IMR-90 (cell line): ENCODE measurements around the gene NDFIP2. TPM values are rescaled to one million over a fixed set of nuclear protein-coding genes. Genes with fewer than 3 reads are reported as not detected.

ENCODE experiments used
- ATAC-seq: fragments of 200-7000 bp; cut with Tn5 transposase; 2 replicates; pipeline ENCODE4 v1.9.1; 2020; ENCODE audit warnings: low read depth, mild to moderate bottlenecking, moderate library complexity
- BruUV-seq: library from RNA; stranded (reverse); fragments of 400-500 nt; replicated peaks from 2 replicates; lab custom pipeline; 2021; lab: Mats Ljungman, UMichigan
- CTCF ChIA-PET: fragments of 300-600 bp; formaldehyde crosslinking; extraction: SDS; loops from one replicate; lab custom pipeline; 2021; ENCODE audit warnings: antibody characterized with exemption; lab: Yijun Ruan, JAX
- POLR2A ChIA-PET: fragments of 300-600 bp; sonication (Branson Sonifier 250); formaldehyde crosslinking; loops from one replicate; lab custom pipeline; 2022; ENCODE audit warnings: antibody characterized with exemption; ENCODE audit not compliant: unreplicated experiment; lab: Charles Lee
- DNase-seq: peaks from one replicate; pipeline ENCODE4 v3.0.0; 2013
- H2AFZ ChIP-seq: replicated peaks from 2 replicates; pipeline ENCODE3; 2013; ENCODE audit warnings: low read length, mild to moderate bottlenecking; ENCODE audit not compliant: poor library complexity
- H2AK5ac ChIP-seq: 2 replicates; pipeline ENCODE4 v1.6.1; 2013; ENCODE audit warnings: low read depth, low read length, inconsistent platforms
- H2AK9ac ChIP-seq: replicated peaks from 2 replicates; pipeline ENCODE3; 2013; ENCODE audit warnings: mild to moderate bottlenecking, low read depth, low read length, moderate library complexity; ENCODE audit not compliant: poor library complexity
- H2BK120ac ChIP-seq: 2 replicates; pipeline ENCODE4 v1.6.1; 2013; ENCODE audit warnings: low read depth, low read length, inconsistent platforms
- H2BK15ac ChIP-seq: 3 replicates; pipeline ENCODE4 v1.6.1; 2013; ENCODE audit warnings: low read depth, low read length, inconsistent platforms
- H2BK20ac ChIP-seq: 2 replicates; pipeline ENCODE4 v1.6.1; 2013; ENCODE audit warnings: low read depth, mild to moderate bottlenecking, inconsistent platforms, low read length, moderate library complexity
- H2BK5ac ChIP-seq: 2 replicates; pipeline ENCODE4 v1.6.1; 2013; ENCODE audit warnings: mild to moderate bottlenecking, low read depth, low read length, inconsistent platforms; ENCODE audit not compliant: poor library complexity, severe bottlenecking
- H3K14ac ChIP-seq: replicated peaks from 2 replicates; pipeline ENCODE4 v1.6.1; 2013; ENCODE audit warnings: low read depth, low read length, inconsistent platforms
- H3K18ac ChIP-seq: 2 replicates; pipeline ENCODE4 v1.6.1; 2013; ENCODE audit warnings: low read depth, low read length, control low read depth
- H3K23ac ChIP-seq: 2 replicates; pipeline ENCODE4 v1.6.1; 2013; ENCODE audit warnings: low read depth, low read length, inconsistent platforms
- H3K27ac ChIP-seq: 2 replicates; pipeline ENCODE4 v1.5.1; 2013; ENCODE audit warnings: mild to moderate bottlenecking, control low read depth, low read length; ENCODE audit not compliant: insufficient read depth
- H3K27me3 ChIP-seq: 2 replicates; pipeline ENCODE4 v1.6.1; 2013; ENCODE audit warnings: low read length; ENCODE audit not compliant: control insufficient read depth, insufficient read depth
- H3K36me3 ChIP-seq: 2 replicates; pipeline ENCODE4 v1.6.1; 2013; ENCODE audit warnings: low read length, mixed read lengths; ENCODE audit not compliant: control insufficient read depth, insufficient read depth
- H3K4ac ChIP-seq: 2 replicates; pipeline ENCODE4 v1.6.1; 2013; ENCODE audit warnings: low read depth, low read length, inconsistent platforms
- H3K4me1 ChIP-seq: 2 replicates; pipeline ENCODE4 v1.6.1; 2013; ENCODE audit warnings: low read length, mixed read lengths; ENCODE audit not compliant: control insufficient read depth, insufficient read depth
- H3K4me2 ChIP-seq: 2 replicates; pipeline ENCODE4 v1.6.1; 2013; ENCODE audit warnings: low read depth, mild to moderate bottlenecking, control low read depth, low read length, moderate library complexity
- H3K4me3 ChIP-seq: 2 replicates; pipeline ENCODE4 v1.5.1; 2013; ENCODE audit warnings: low read depth, mild to moderate bottlenecking, control low read depth, low read length, moderate library complexity; ENCODE audit not compliant: insufficient read depth
- H3K56ac ChIP-seq: 2 replicates; pipeline ENCODE4 v1.6.1; 2013; ENCODE audit warnings: low read length, inconsistent platforms; ENCODE audit not compliant: insufficient read depth; ENCODE audit errors: extremely low read depth
- H3K79me1 ChIP-seq, 2 experiments: 2 replicates each; pipeline ENCODE4 v1.6.1; 2013; ENCODE audit warnings: low read length in 2 of 2, inconsistent platforms in 1 of 2, low read depth in 1 of 2
- H3K9ac ChIP-seq: 2 replicates; pipeline ENCODE4 v1.6.1; 2013; ENCODE audit warnings: low read depth, low read length, control low read depth
- H3K9me1 ChIP-seq: 2 replicates; pipeline ENCODE4 v1.6.1; 2013; ENCODE audit warnings: low read length, inconsistent platforms; ENCODE audit not compliant: insufficient read depth
- H3K9me3 ChIP-seq: 2 replicates; pipeline ENCODE4 v1.6.1; 2013; ENCODE audit warnings: low read length; ENCODE audit not compliant: control insufficient read depth, insufficient read depth
- H4K20me1 ChIP-seq: 2 replicates; pipeline ENCODE4 v1.6.1; 2013; ENCODE audit warnings: low read length, inconsistent platforms; ENCODE audit not compliant: insufficient read depth
- H4K5ac ChIP-seq: 2 replicates; pipeline ENCODE4 v1.6.1; 2013; ENCODE audit warnings: mild to moderate bottlenecking, low read depth, low read length, control low read depth
- H4K8ac ChIP-seq, 2 experiments: 2 replicates each; pipeline ENCODE4 v1.6.1; 2013; ENCODE audit warnings: low read depth in 2 of 2, low read length in 2 of 2, control low read depth in 1 of 2, inconsistent platforms in 1 of 2
- H4K91ac ChIP-seq: 2 replicates; pipeline ENCODE4 v1.6.1; 2013; ENCODE audit warnings: low read depth, low read length, inconsistent platforms; ENCODE audit not compliant: insufficient read depth
- BHLHE40 ChIP-seq: fragments of 150-350 bp; IDR thresholded peaks from 2 replicates; pipeline ENCODE4 v1.6.1; 2016; ENCODE audit warnings: mild to moderate bottlenecking, low read depth, low read length
- CEBPB ChIP-seq: IDR thresholded peaks from 2 replicates; pipeline ENCODE4 v1.6.1; 2012; ENCODE audit warnings: low read depth, low read length, improper control_type of control experiment
- NFE2L2 ChIP-seq: fragments of 150-350 bp; IDR thresholded peaks from 2 replicates; pipeline ENCODE4 v1.6.1; 2016; ENCODE audit warnings: low read depth, mild to moderate bottlenecking, low read length
- POLR2A ChIP-seq: IDR thresholded peaks from 2 replicates; pipeline ENCODE4 v1.6.1; 2012; ENCODE audit warnings: mild to moderate bottlenecking, low read depth, low read length
- SMC3 ChIP-seq: fragments of 150-350 bp; IDR thresholded peaks from 2 replicates; pipeline ENCODE4 v1.6.1; 2016; ENCODE audit warnings: low read depth, mild to moderate bottlenecking, antibody characterized with exemption, low read length, moderate library complexity
- WGBS, 2 experiments: methylation state at CpG; one replicate each; pipeline versions ENCODE4 v1.1.5 to v1.1.7; 2013; ENCODE audit warnings: missing lambda C conversion rate in 2 of 2; ENCODE audit not compliant: insufficient read length in 1 of 2; ENCODE audit errors: extremely low coverage in 2 of 2; 5-methylcytosine and 5-hydroxymethylcytosine counted together
- dilution Hi-C: fragments of 300-500 bp; cut with HindIII; formaldehyde crosslinking; loops from one replicate; pipeline ENCODE4 v1.14.3; 2018; ENCODE audit warnings: low sequenced_read_pairs; ENCODE audit not compliant: unreplicated experiment
- in situ Hi-C: fragments of 300-500 bp; cut with MboI; formaldehyde crosslinking; loops from 3 replicates; pipeline ENCODE4 v1.14.3; 2019; ENCODE audit warnings: low sequenced_read_pairs, inconsistent platforms, mixed read lengths
- intact Hi-C: fragments of 100-400 bp; cut with micrococcal nuclease; formaldehyde crosslinking; loops from 2 replicates; pipeline ENCODE4 v1.10.0; 2022
- polyA plus RNA-seq, 3 experiments: library from polyadenylated mRNA; depleted of rRNA; stranded (reverse); fragments of >200 nt; gene quantifications; 2 replicates each; pipeline ENCODE4 v1.2.3, GENCODE V29; 2012; ENCODE audit warnings: low replicate concordance in 1 of 3
- total RNA-seq: library from RNA; depleted of rRNA; stranded (reverse); fragments of >200 nt; gene quantifications from 2 replicates; pipeline ENCODE4 v1.2.3, GENCODE V29; 2012
- TF ChIP-seq, protein P1 (sequence below): fragments of 150-350 bp; IDR thresholded peaks from 2 replicates; pipeline ENCODE4 v1.6.1; 2016; ENCODE audit warnings: low read depth, mild to moderate bottlenecking, low read length, moderate library complexity, borderline replicate concordance

The NDFIP2 gene
- total and polyA plus RNA-seq, 2 of the 4 experiments (the other 2 are of a cell fraction) = 23.8 to 25.8 TPM

DNA sequence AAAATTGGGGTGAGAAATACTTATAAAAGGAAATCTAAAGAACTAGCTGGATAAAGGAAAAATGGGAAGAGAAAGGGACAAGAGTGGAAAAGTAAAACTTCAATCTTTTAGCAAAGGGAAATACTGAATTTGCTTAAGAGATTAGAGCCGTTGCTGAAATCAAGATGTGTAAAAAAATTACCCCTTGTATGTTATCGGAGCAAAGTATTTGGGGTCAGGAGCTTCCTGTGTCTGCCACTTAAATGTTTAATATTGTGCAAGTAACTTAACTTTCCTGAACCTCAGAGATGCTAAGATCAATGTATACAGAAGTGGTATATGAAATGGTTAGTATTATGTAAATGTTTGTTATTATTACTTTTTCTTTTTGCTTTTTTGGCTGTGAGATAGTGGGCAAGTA is 51.6 kb downstream of the NDFIP2 start:
- DNase-seq = no peak
- Histone ChIP-seq H3K36me3 (no peaks in the 10 kb centered on the region; the same call in 1 of the 2 replicates), H3K23ac (no peak overlapping the region), H3K9ac (no peak overlapping the region), H3K4me3 (no peak overlapping the region), H3K4ac (no peak overlapping the region), H3K79me1 (peaks cover 13 to 16% of the 10 kb centered on the region in 2 experiments; a peak in 3 of 4 replicates), H4K8ac (no peak overlapping the region; a peak in 1 of 4 replicates), H3K14ac (no peak overlapping the region), H2AK5ac (no peak overlapping the region), H2BK5ac (no peak overlapping the region), H2AK9ac (no peak overlapping the region), H3K4me1 (peaks cover 6% of the 10 kb centered on the region; the same call in 1 of the 2 replicates), H3K18ac (no peak overlapping the region), H2BK15ac (no peak overlapping the region), H3K9me1 (0 out of 2 replicates have a peak, but pooled peaks cover 9% of the 10 kb centered on the region), H3K56ac (no peak overlapping the region), H3K9me3 (no peaks in the 10 kb centered on the region), H2AFZ (no peak overlapping the region), H3K4me2 (no peak overlapping the region), H4K91ac (no peak overlapping the region), H4K20me1 (no peaks in the 10 kb centered on the region), H3K27ac (no peak overlapping the region), H4K5ac (no peak overlapping the region), H2BK120ac (no peak overlapping the region), H2BK20ac (no peak overlapping the region), H3K27me3 (no peaks in the 10 kb centered on the region)
- in situ Hi-C loops = no loop called here
- intact Hi-C loops = loop anchor here (5.0 kb wide), 1 partner anchor 50 kb away; the partner anchor contains the start of gene NDFIP2
- WGBS, 2 experiments = no CpG with 5 or more reads among the region's 2 CpGs
- TF ChIP-seq, protein P1, sequence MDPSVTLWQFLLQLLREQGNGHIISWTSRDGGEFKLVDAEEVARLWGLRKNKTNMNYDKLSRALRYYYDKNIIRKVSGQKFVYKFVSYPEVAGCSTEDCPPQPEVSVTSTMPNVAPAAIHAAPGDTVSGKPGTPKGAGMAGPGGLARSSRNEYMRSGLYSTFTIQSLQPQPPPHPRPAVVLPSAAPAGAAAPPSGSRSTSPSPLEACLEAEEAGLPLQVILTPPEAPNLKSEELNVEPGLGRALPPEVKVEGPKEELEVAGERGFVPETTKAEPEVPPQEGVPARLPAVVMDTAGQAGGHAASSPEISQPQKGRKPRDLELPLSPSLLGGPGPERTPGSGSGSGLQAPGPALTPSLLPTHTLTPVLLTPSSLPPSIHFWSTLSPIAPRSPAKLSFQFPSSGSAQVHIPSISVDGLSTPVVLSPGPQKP = no peak
- TF ChIP-seq CEBPB (no peak), SMC3 (no peak), NFE2L2 (no peak), POLR2A (no peak), BHLHE40 (no peak)
- BruUV-seq = no TSS peak
- POLR2A ChIA-PET = no interaction called here
- CTCF ChIA-PET = no interaction called here
- no peak for ATAC-seq
- dilution Hi-C loops = loop anchor here (25.0 kb wide), 1 partner anchor 95 kb away; no protein-coding TSS in a partner anchor
